Measurements from ENCODE around the gene PARD3.

Gene PARD3

DNA sequence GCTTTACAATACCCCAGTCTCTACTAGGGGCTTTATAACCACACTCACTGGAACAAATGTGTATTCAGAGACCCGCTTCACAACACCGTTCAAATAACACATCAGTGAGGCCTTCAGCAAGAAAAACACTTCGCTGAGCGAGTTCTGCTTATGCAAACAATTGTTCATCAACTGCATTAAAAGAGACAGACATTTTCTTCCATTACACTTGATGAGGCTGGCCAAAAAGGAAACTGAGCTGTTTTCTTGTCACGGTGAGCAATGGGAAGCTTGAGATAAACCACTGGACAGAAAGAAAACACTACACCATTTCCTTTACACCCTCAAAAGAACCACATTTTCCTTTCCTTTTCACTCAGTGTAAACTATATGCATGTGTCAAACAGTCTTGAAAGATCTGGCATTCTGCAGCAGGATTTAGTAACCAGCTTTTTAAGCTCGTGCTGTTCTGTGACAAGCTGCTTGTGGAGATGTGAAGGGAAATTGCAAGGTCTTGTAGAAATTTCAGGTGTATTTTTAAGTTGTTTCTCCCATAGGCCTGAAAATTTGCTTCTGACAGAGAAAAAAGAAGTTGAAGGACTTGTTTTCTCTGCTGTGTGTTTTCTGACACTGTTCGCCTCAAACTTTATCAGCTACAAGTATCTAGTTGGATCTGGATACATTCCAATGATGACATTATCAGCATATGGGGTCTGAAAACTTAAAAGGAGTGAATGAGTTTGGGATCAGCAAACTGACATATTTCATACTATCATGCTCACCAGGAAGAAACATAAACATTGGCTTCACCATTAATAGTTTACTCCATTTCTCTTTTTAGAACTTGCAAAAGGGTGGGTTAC, 693.1 kb downstream of the PARD3 start:
- DNase-seq (ENCODE audit: low read depth), result no peak

- no peak for DNase-seq (ENCODE audit: low read depth)
Measured at GRCh38 chr10:34121125-34121753, 693.9 kb downstream of the PARD3 start.

- no peak for DNase-seq (ENCODE audit: low read depth)
Measured at GRCh38 chr10:34119456-34119855, 695.6 kb downstream of the PARD3 start.

DNA sequence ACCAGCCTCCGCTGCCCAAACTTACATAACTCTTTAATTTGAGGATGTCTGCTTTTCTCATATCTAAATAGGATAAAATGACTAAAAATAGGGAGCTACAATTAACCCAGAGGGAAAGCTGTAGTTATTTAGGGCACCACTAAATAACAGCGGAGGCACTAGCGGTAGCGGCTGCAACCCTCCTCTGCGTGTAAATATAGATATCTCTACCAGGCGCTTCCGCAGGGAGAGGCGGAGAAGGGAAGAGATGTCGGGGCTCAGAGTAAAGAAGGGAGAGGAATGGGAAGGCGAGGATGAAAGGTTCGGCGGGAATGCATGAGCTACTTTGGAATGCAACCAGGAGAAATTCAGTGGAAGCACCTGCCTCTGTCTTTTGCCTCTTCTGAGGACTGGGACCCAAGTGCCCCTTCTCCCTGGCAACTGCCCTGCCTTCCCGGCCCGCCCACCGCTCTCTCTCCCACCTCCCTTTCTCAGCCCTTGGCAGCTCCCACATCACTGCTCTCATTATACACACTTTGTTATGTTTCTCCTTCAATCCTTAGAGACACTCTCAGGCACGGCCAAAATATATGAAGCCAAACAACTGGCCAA, 698.3 kb downstream of the PARD3 start:
- no peak for DNase-seq (ENCODE audit: low read depth)

DNA sequence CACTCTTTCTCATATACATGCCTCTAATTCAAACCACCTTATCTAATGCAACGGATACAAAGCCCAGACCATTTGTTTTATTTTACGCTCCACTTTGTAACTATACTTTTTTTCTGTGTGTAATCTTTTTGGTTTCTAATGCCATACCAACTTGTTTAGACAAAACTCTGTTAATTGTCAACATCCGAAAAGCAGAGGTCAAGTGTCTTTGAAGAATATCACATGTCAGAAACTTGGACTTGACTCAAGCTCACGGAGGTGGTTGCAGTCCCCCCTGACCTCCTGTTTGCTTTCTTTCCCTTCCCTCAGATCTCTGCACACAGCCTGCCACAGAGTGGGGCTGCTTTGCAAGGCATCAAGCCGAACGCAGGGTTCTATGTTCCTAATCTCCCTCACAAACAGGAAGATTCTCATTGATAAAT, 698.9 kb downstream of the PARD3 start:
- no peak for DNase-seq (ENCODE audit: low read depth)

- no peak for DNase-seq (ENCODE audit: low read depth)
Measured at GRCh38 chr10:34114914-34115313, 700.2 kb downstream of the PARD3 start.

- no peak for DNase-seq (ENCODE audit: low read depth)
Measured at GRCh38 chr10:34113504-34114225, 701.4 kb downstream of the PARD3 start.

GRCh38 chr10:34112171-34112782, 702.8 kb downstream of the PARD3 start:
- DNase-seq (ENCODE audit: low read depth), result no peak

DNA sequence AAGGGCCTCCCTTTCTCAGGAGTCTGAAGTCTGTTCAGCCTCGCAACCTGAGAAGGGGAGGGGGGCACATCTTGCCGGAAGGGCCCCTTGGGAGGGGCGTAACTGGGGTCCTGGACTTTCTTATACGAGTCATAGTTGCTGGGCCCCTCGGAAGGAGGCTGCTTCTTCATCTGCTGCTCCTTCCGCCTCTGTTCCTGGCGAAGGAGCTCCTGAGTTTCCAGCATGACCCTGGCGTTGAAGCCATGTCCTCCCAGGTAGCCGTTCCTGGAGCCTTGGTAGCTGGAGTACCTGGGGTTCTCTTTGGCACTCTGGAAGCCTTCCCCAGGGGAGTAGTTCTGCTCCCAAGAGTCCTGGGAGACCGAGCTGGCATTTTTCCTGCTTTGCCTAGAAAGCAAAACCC, 703.9 kb downstream of the PARD3 start:
- no peak for DNase-seq (ENCODE audit: low read depth)

- DNase-seq (ENCODE audit: low read depth), result no peak
Measured at GRCh38 chr10:34109952-34110702, 705.0 kb downstream of the PARD3 start.

GRCh38 chr10:34109495-34109894, 705.6 kb downstream of the PARD3 start:
- DNase-seq (ENCODE audit: low read depth), result no peak

- DNase-seq (ENCODE audit: low read depth), result no peak
Measured at GRCh38 chr10:34107626-34108516, 707.2 kb downstream of the PARD3 start.

GRCh38 chr10:34106356-34106885, 708.7 kb downstream of the PARD3 start:
- no peak for DNase-seq (ENCODE audit: low read depth)

GRCh38 chr10:34104829-34105572, 710.1 kb downstream of the PARD3 start:
- DNase-seq (ENCODE audit: low read depth), result no peak

DNA sequence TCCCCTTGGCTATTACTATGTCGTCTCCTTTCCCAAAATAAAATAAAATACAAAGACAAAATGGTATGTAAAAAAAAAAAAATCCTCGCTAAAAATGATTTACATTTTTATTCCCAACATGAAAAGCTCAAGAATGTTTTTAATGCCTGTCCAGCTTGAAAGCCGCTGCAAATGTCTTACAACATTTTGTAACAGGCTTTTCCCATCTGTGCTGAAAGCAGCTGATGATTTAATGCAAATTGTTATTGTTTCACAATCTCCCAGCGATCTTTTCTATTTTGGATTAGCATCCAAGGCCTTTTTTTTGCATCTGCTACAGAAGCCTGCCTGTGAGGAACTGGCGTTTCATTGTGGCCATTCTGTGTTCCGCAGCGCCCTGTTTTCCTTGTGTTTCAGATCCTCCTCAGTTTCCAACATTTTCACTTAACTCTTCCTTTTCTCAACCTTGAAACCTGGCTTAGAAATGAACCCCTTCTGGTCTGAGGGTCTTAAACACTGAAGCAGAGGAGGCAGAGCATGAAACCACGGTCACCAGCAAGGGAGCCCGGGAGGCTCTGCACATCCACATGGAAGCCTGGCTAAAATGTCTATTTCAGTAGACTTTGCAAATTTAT, 712.1 kb downstream of the PARD3 start:
- no peak for DNase-seq (ENCODE audit: low read depth)

DNA sequence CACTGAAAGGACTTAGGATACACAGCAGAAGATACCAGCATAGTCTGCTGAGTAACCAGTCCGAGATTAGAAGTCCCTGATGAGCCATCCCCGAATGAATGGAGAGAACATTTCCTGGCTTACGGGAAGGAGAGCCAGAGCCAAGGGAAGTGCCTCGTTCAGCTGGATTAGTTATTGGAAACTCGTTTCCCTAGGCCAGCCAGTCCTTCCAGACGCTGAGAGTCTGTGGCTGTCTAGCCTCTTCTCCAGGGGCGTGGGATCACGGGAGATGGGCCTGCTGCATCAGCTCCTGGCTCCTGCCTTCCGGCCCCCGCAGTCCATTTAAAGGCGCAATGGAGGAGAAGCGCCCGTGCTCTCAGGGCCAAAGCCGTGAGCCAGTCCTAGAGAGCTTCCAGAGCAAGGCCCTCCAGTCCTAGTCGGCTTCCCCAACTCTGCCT, 712.8 kb downstream of the PARD3 start:
- DNase-seq (ENCODE audit: low read depth), result no peak

GRCh38 chr10:34101001-34101400, 714.1 kb downstream of the PARD3 start:
- no peak for DNase-seq (ENCODE audit: low read depth)

GRCh38 chr10:34098821-34099567, 716.1 kb downstream of the PARD3 start:
- DNase-seq (ENCODE audit: low read depth), result no peak
